ENCODE measurements around the gene EN1.

EN1 gene

GRCh38 chr2:118816669-118817068, 30.8 kb downstream of the EN1 start:
- DNase-seq, result no peak

GRCh38 chr2:118815731-118816130, 31.7 kb downstream of the EN1 start:
- DNase-seq, result no peak

GRCh38 chr2:118815314-118815713, 32.1 kb downstream of the EN1 start:
- no peak for DNase-seq

DNA sequence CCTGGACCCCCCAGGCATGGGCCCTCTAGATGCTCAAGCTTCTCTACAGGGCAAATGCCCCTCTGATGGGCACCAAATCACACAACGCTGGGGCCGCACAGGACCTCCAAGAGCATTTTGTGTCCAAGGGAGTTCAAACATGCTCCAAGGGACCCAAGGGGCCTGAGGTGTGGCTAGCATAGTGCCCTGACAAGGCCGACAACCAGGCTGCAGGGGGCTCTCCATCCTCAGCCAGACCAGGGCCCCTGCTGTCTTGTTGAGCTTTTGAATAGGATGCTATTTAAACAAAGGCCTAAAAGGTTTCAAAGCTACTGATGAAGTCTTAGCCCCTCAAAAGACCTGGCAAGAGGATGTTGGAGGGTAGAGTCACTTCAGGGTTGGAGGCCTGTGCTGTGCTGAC, 33.1 kb downstream of the EN1 start:
- no peak for DNase-seq

DNA sequence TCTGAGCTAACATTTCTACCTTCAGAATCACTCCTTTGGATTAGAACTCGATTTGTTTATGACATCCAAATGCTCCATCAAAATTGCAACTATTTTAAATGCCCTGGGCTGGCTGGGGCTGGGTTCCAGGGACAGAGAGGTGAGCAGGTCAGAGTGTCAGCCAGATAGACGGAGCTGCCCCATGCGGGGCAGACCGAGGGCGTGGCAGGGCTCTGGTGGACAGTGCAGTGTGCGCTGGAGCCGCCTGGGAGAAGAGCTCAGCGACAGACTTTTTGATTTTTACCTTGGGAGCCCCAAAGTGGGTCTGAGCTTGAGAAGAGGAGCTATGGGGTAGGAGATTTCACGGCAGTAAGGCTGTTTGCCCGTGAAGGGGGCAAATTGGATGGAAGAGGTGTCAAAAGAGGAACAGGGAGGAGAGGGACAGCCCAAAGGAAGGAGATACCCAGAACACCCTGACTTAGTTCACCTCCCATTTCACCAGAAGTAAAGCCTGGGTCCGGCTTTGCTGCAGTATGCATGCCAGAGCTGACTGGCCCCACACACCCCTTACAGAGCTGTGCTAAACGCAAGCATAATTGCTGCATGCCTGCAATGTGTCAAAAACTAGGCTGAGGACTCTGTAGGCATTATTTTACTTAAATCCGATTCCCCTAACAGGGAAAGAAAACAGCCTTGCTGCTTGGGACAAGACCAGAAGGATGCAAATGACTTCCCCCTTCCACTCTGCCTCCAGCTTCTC, 33.7 kb downstream of the EN1 start:
- no peak for DNase-seq

- DNase-seq, result no peak
Observed at GRCh38 chr2:118813111-118813510, 34.3 kb downstream of the EN1 start.

DNA sequence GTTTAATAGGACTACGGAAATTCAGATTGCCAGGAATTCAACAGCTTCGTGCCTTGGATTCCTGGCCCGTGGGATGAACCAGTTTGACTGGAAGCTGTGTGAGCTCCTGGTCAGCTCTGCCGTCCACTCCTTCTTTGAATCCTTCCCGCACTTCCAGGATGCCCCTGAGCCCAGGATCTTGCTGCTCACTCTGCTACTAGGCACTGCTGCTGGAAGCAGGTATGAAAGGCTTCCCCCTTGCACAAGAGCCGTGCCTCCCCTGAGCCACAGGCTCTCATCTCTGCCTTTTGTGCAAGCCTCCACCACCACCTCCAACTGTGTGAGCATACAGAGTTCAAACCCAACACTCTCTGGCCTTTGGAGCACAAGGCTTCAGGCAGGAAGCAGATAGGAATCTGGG, 34.9 kb downstream of the EN1 start:
- no peak for DNase-seq

GRCh38 chr2:118811514-118812115, 35.8 kb downstream of the EN1 start:
- DNase-seq, result no peak

DNA sequence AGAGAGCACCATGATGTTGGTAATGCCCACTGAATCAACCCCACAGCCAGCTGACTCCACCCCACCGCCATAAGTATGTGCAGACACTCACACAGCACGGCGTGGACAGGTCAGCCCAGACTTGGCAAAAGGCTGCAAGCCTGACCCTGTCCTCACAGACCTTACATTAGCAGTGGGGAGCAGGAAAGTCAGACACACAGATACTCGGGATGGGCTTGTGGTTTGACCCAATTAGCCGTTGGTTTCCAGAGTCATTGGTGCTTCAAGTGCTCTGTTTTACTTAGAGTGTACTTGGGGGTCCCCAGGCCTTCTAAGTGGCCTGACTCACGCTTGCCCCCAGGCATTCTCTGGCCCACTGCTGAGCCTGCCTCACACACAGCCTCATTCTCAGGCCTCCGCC, 36.7 kb downstream of the EN1 start:
- no peak for DNase-seq

- no peak for DNase-seq
Observed at GRCh38 chr2:118808429-118808809, 39.0 kb downstream of the EN1 start.

DNA sequence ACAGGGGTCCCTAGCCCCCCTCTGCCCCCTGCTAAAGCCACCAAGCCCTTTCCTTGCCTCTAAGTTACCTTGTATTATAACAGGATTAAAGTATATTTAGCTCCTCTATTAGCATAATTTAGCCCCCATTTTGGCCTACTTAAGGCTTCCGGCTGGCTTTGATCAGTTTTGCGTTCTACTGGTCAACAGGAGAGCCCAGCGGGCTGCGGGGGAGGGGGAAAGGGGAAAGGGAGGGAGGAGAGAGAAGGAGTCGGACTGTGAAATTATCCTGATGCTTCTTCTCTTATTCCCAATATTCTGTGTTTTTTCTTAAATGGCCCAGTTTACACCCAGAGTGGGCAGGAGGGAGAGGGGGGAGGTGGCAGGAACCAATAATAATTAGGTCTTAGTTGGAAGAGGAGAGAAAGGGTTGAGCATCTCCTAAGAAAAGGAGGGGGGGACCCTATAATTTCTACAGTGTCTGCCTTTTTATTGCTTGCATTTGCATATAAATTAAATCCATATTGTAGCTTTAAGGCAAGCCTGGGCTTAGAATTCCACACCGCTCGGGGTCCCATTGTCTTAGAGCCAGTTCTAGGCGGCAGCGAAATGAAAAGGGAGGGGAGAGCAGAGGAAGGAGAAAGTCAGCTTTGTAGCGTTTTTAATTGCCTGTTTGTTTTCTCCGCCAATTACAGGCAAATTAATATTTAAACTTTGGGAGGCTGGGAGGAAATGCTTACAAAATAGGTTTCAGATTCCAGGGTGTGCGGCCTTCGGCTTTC, 39.6 kb downstream of the EN1 start:
- DNase-seq, result no peak

DNA sequence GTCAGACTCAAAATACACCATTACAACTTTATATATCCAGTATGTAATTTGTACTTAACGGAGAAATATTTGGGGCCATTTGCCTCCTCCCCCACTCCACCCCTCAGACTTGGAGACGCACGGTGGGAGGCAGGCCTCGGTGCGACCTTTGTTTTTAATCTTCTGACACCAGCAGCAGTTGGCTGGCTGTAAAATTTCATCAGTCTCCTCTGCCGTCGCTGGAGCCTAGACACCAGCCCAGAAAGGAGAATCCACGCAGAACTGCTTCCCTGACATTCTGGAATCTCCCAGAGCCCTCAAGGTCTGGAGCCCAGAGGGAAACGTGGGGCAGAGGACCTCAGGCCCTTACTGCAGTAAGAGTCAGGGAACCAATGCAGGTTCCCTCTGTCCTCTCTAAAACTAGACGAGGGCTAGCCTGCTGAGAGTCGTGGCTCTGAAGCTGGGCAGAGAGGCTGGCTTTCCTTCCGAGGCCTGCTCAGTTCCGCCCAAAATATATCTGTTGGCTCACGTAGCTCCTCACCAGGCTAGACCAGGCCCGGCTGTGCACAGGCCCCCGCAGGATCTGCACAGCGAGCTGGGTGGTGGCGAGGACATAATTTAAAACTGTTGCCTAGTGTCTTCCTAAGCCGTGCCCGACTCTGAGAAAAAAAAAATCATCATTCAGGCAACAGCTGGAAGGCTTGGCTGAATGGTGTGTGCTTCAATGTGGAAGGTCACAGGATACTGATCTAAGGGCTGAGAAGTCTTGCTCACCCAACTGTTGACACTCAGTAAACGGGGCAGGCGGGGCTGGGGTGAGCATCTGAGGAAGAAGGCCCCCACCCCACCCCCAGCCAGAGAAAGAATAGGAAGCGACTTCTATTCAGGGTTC, 40.4 kb downstream of the EN1 start:
- no peak for DNase-seq

DNA sequence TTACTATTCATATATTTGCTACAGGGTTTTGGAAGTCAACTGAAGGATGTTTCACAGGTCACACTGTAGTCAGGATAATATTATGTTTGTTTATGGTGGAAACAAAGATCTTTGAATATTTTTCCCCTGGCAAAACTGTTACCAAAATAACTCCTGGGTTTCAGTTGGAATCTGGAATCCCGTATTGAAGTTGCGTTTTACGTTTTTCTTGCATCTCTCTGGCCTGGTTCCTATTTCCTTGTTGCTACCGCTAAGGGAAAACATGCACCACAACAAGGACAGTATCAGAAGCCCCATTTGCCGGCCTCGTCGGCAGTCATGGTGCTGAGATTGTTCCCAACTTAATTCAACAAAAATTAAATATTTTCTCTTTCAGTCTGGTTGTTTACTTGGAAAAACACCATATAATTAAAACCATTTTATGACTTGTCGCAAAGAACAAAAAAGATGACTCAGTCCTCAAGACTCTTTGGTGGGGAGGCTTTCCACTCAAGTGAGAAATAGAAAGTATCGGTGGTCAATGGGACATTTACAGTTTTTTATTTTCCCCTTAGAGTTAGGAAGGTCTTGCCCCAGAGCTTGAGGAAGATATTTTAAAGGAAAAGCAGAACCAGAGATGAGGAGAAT, 42.3 kb downstream of the EN1 start:
- DNase-seq, result no peak

GRCh38 chr2:118803012-118803411, 44.4 kb downstream of the EN1 start:
- no peak for DNase-seq

GRCh38 chr2:118801151-118801550, 46.3 kb downstream of the EN1 start:
- DNase-seq, result no peak

DNA sequence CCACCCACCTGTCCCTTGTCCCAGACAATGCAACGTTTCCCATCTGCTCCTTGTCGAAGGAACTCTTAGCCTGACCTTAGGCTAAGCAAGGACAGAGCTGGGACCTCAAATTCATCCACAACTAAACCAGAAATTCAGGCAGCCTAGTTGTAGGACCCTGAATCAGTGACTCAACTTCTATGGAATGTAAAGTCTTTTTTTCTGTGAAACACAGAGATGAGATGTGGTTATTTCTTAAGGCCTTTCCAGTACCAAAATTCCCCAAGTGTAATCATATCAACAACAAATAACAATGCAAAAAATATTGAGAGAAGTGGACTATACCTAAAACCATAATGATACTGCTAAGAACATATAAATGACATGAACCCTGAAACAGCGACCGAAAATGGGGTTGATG, 46.7 kb downstream of the EN1 start:
- no peak for DNase-seq

DNA sequence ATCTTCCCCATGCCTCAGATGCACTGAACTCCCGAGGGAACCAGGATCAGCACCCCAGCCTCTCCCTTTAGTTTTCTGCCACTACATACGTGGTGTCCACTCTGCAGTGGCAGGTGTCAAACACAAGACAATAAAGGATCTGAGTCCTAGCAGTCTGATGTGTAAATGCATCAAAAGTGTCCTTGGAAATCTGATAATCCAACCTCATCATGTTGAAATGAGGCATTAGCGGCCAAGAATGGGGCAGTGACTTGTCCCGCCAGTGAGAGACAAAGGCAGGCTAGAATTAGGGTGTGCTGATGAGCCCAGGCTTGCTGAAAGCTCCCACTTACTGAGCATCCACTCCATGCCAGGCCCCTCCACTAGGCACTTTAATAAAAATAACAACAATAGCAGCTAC, 52.9 kb downstream of the EN1 start:
- no peak for DNase-seq
